Measurements from ENCODE around the gene AUTS2.

AUTS2 gene

GRCh38 chr7:70230761-70231160, 632.5 kb downstream of the AUTS2 start:
- H3K9ac ChIP-seq (ENCODE audit: low read length) = no peak overlapping the region
- no peaks in the 10 kb centered on the region for H3K27me3 ChIP-seq (ENCODE audit: control insufficient read depth, insufficient read depth, low read length)
- H3K27ac ChIP-seq (ENCODE audit: low read depth, low read length) = no peak overlapping the region
- H3K4me1 ChIP-seq (ENCODE audit: control insufficient read depth, insufficient read depth, low read length) = no peaks in the 10 kb centered on the region
- H3K36me3 ChIP-seq (ENCODE audit: control insufficient read depth, insufficient read depth, low read length) = no peaks in the 10 kb centered on the region
- no peak overlapping the region for H3K4me3 ChIP-seq (ENCODE audit: low read length)

- Histone ChIP-seq H3K27me3 (ENCODE audit: control insufficient read depth, insufficient read depth, low read length) (no peaks in the 10 kb centered on the region), H3K4me1 (ENCODE audit: control insufficient read depth, insufficient read depth, low read length) (no peaks in the 10 kb centered on the region), H3K9ac (ENCODE audit: low read length) (no peak overlapping the region), H3K4me3 (ENCODE audit: low read length) (no peak overlapping the region), H3K36me3 (ENCODE audit: control insufficient read depth, insufficient read depth, low read length) (no peaks in the 10 kb centered on the region), H3K27ac (ENCODE audit: low read depth, low read length) (no peak overlapping the region)
Observed at GRCh38 chr7:70233776-70234175, 635.5 kb downstream of the AUTS2 start.

- no peaks in the 10 kb centered on the region for H3K4me1 ChIP-seq (ENCODE audit: control insufficient read depth, insufficient read depth, low read length)
- no peaks in the 10 kb centered on the region for H3K36me3 ChIP-seq (ENCODE audit: control insufficient read depth, insufficient read depth, low read length)
- no peak overlapping the region for H3K27ac ChIP-seq (ENCODE audit: low read depth, low read length)
- no peak overlapping the region for H3K9ac ChIP-seq (ENCODE audit: low read length)
- no peaks in the 10 kb centered on the region for H3K27me3 ChIP-seq (ENCODE audit: control insufficient read depth, insufficient read depth, low read length)
- no peak overlapping the region for H3K4me3 ChIP-seq (ENCODE audit: low read length)
Observed at GRCh38 chr7:70237256-70237655, 639.0 kb downstream of the AUTS2 start.

- Histone ChIP-seq H3K36me3 (ENCODE audit: control insufficient read depth, insufficient read depth, low read length) (no peaks in the 10 kb centered on the region), H3K9ac (ENCODE audit: low read length) (no peak overlapping the region), H3K27me3 (ENCODE audit: control insufficient read depth, insufficient read depth, low read length) (no peaks in the 10 kb centered on the region), H3K4me1 (ENCODE audit: control insufficient read depth, insufficient read depth, low read length) (no peaks in the 10 kb centered on the region), H3K27ac (ENCODE audit: low read depth, low read length) (no peak overlapping the region), H3K4me3 (ENCODE audit: low read length) (no peak overlapping the region)
Observed at GRCh38 chr7:70237831-70238575, 639.7 kb downstream of the AUTS2 start.

GRCh38 chr7:70239918-70240317, 641.6 kb downstream of the AUTS2 start:
- Histone ChIP-seq H3K27me3 (ENCODE audit: control insufficient read depth, insufficient read depth, low read length) (no peaks in the 10 kb centered on the region), H3K27ac (ENCODE audit: low read depth, low read length) (no peak overlapping the region), H3K36me3 (ENCODE audit: control insufficient read depth, insufficient read depth, low read length) (no peaks in the 10 kb centered on the region), H3K4me3 (ENCODE audit: low read length) (no peak overlapping the region), H3K9ac (ENCODE audit: low read length) (no peak overlapping the region), H3K4me1 (ENCODE audit: control insufficient read depth, insufficient read depth, low read length) (no peaks in the 10 kb centered on the region)

GRCh38 chr7:70240873-70241272, 642.6 kb downstream of the AUTS2 start:
- Histone ChIP-seq H3K27ac (ENCODE audit: low read depth, low read length) (no peak overlapping the region), H3K27me3 (ENCODE audit: control insufficient read depth, insufficient read depth, low read length) (no peaks in the 10 kb centered on the region), H3K9ac (ENCODE audit: low read length) (no peak overlapping the region), H3K36me3 (ENCODE audit: control insufficient read depth, insufficient read depth, low read length) (no peaks in the 10 kb centered on the region), H3K4me3 (ENCODE audit: low read length) (no peak overlapping the region), H3K4me1 (ENCODE audit: control insufficient read depth, insufficient read depth, low read length) (no peaks in the 10 kb centered on the region)

GRCh38 chr7:70241536-70242175, 643.4 kb downstream of the AUTS2 start:
- H3K4me3 ChIP-seq (ENCODE audit: low read length) = no peak overlapping the region
- no peaks in the 10 kb centered on the region for H3K4me1 ChIP-seq (ENCODE audit: control insufficient read depth, insufficient read depth, low read length)
- H3K9ac ChIP-seq (ENCODE audit: low read length) = no peak overlapping the region
- H3K36me3 ChIP-seq (ENCODE audit: control insufficient read depth, insufficient read depth, low read length) = no peaks in the 10 kb centered on the region
- H3K27ac ChIP-seq (ENCODE audit: low read depth, low read length) = no peak overlapping the region
- no peaks in the 10 kb centered on the region for H3K27me3 ChIP-seq (ENCODE audit: control insufficient read depth, insufficient read depth, low read length)

GRCh38 chr7:70242826-70243225, 644.6 kb downstream of the AUTS2 start:
- no peak overlapping the region for H3K4me3 ChIP-seq (ENCODE audit: low read length)

GRCh38 chr7:70243443-70243842, 645.2 kb downstream of the AUTS2 start:
- H3K9ac ChIP-seq (ENCODE audit: low read length) = no peak overlapping the region
- no peaks in the 10 kb centered on the region for H3K36me3 ChIP-seq (ENCODE audit: control insufficient read depth, insufficient read depth, low read length)
- no peak overlapping the region for H3K4me3 ChIP-seq (ENCODE audit: low read length)
- H3K27ac ChIP-seq (ENCODE audit: low read depth, low read length) = no peak overlapping the region
- H3K4me1 ChIP-seq (ENCODE audit: control insufficient read depth, insufficient read depth, low read length) = no peaks in the 10 kb centered on the region
- no peaks in the 10 kb centered on the region for H3K27me3 ChIP-seq (ENCODE audit: control insufficient read depth, insufficient read depth, low read length)

More at GRCh38 chr7:70242826-70243225, 644.6 kb downstream of the AUTS2 start:
- Histone ChIP-seq H3K27me3 (ENCODE audit: control insufficient read depth, insufficient read depth, low read length) (no peaks in the 10 kb centered on the region), H3K4me1 (ENCODE audit: control insufficient read depth, insufficient read depth, low read length) (no peaks in the 10 kb centered on the region), H3K9ac (ENCODE audit: low read length) (no peak overlapping the region), H3K27ac (ENCODE audit: low read depth, low read length) (no peak overlapping the region), H3K36me3 (ENCODE audit: control insufficient read depth, insufficient read depth, low read length) (no peaks in the 10 kb centered on the region)

- no peak overlapping the region for H3K4me3 ChIP-seq (ENCODE audit: low read length)
- H3K4me1 ChIP-seq (ENCODE audit: control insufficient read depth, insufficient read depth, low read length) = peaks cover 4% of the 10 kb centered on the region
- no peak overlapping the region for H3K27ac ChIP-seq (ENCODE audit: low read depth, low read length)
- H3K27me3 ChIP-seq (ENCODE audit: control insufficient read depth, insufficient read depth, low read length) = no peaks in the 10 kb centered on the region
- no peaks in the 10 kb centered on the region for H3K36me3 ChIP-seq (ENCODE audit: control insufficient read depth, insufficient read depth, low read length)
- H3K9ac ChIP-seq (ENCODE audit: low read length) = no peak overlapping the region
Observed at GRCh38 chr7:70257921-70258320, 659.6 kb downstream of the AUTS2 start.

- H3K4me3 ChIP-seq (ENCODE audit: low read length) = no peak overlapping the region
- H3K27me3 ChIP-seq (ENCODE audit: control insufficient read depth, insufficient read depth, low read length) = no peaks in the 10 kb centered on the region
- H3K27ac ChIP-seq (ENCODE audit: low read depth, low read length) = no peak overlapping the region
- H3K9ac ChIP-seq (ENCODE audit: low read length) = no peak overlapping the region
- H3K36me3 ChIP-seq (ENCODE audit: control insufficient read depth, insufficient read depth, low read length) = no peaks in the 10 kb centered on the region
- H3K4me1 ChIP-seq (ENCODE audit: control insufficient read depth, insufficient read depth, low read length) = peaks cover 4% of the 10 kb centered on the region
Observed at GRCh38 chr7:70259502-70259901, 661.2 kb downstream of the AUTS2 start.

- no peaks in the 10 kb centered on the region for H3K27me3 ChIP-seq (ENCODE audit: control insufficient read depth, insufficient read depth, low read length)
- H3K9ac ChIP-seq (ENCODE audit: low read length) = no peak overlapping the region
- H3K36me3 ChIP-seq (ENCODE audit: control insufficient read depth, insufficient read depth, low read length) = no peaks in the 10 kb centered on the region
- H3K27ac ChIP-seq (ENCODE audit: low read depth, low read length) = no peak overlapping the region
- no peak overlapping the region for H3K4me3 ChIP-seq (ENCODE audit: low read length)
- peaks cover 4% of the 10 kb centered on the region for H3K4me1 ChIP-seq (ENCODE audit: control insufficient read depth, insufficient read depth, low read length)
Observed at GRCh38 chr7:70263471-70264255, 665.4 kb downstream of the AUTS2 start.

Measured in rectal smooth muscle tissue (tissue), 1 donor.